A204.1 (cell line): Measurements from ENCODE around the gene H3-3A.
"Not testable (repeated sequence)": the region's sequence is repeated elsewhere in the genome, so short reads cannot be mapped to it uniquely, and the experiment has no call there.

ENCODE experiments used
- FAIRE-seq: peaks from 2 replicates; lab custom pipeline; 2012; peaks lifted over from hg19 to GRCh38; lab: Jason Lieb, UNC

The H3-3A gene

GRCh38 chr1:226085675-226086285, 23.3 kb downstream of the H3-3A start:
- FAIRE-seq: no peak

- no peak for FAIRE-seq
Observed at GRCh38 chr1:226086776-226087175, 24.3 kb downstream of the H3-3A start.

GRCh38 chr1:226091461-226091860, 28.9 kb downstream of the H3-3A start:
- no peak for FAIRE-seq

GRCh38 chr1:226092048-226092820, 29.7 kb downstream of the H3-3A start:
- FAIRE-seq: not testable (repeated sequence)

GRCh38 chr1:226092965-226093364, 30.4 kb downstream of the H3-3A start:
- FAIRE-seq: no peak

- FAIRE-seq: no peak
Observed at GRCh38 chr1:226093621-226094020, 31.1 kb downstream of the H3-3A start.

GRCh38 chr1:226094451-226094850, 31.9 kb downstream of the H3-3A start:
- no peak for FAIRE-seq

- FAIRE-seq: no peak
Observed at GRCh38 chr1:226095286-226095685, 32.8 kb downstream of the H3-3A start.

GRCh38 chr1:226097866-226098625, 35.5 kb downstream of the H3-3A start:
- FAIRE-seq: no peak

GRCh38 chr1:226098870-226099835, 36.6 kb downstream of the H3-3A start:
- no peak for FAIRE-seq

GRCh38 chr1:226100436-226101391, 38.2 kb downstream of the H3-3A start:
- no peak for FAIRE-seq

GRCh38 chr1:226104671-226105121, 42.2 kb downstream of the H3-3A start:
- FAIRE-seq: no peak

- FAIRE-seq: no peak
Observed at GRCh38 chr1:226107471-226108460, 45.2 kb downstream of the H3-3A start.

GRCh38 chr1:226108935-226109828, 46.7 kb downstream of the H3-3A start:
- no peak for FAIRE-seq

GRCh38 chr1:226109829-226110248, 47.3 kb downstream of the H3-3A start:
- no peak for FAIRE-seq

GRCh38 chr1:226110249-226111097, 48.0 kb downstream of the H3-3A start:
- no peak for FAIRE-seq
